HL-60 (cell line): ENCODE data around the gene RFX1.

Source experiments
- DNase-seq, 2 experiments: peaks; one replicate each; pipeline ENCODE4 v3.0.0-alpha.2; 2010 to 2020; ENCODE audit warnings: low read depth in 1 of 2, low spot score in 1 of 2
- H3K27ac ChIP-seq: fragments of 250-450 bp; sonication (Bioruptor Pico); replicated peaks from 2 replicates; pipeline ENCODE4 v1.5.1; 2020; ENCODE audit warnings: mild to moderate bottlenecking, moderate library complexity
- H3K27me3 ChIP-seq: fragments of 250-450 bp; sonication (Bioruptor Pico); 2 replicates; pipeline ENCODE4 v1.5.1; 2021; ENCODE audit warnings: mild to moderate bottlenecking, moderate library complexity; ENCODE audit not compliant: insufficient read depth, poor library complexity, severe bottlenecking
- H3K4me3 ChIP-seq: replicated peaks from 2 replicates; pipeline ENCODE4 v1.5.1; 2011; ENCODE audit warnings: mild to moderate bottlenecking, control low read depth, low read length; ENCODE audit not compliant: insufficient read depth
- GABPA ChIP-seq: IDR thresholded peaks from 2 replicates; pipeline ENCODE4 v1.6.1; 2012; ENCODE audit warnings: low read depth
- POLR2AphosphoS5 ChIP-seq: IDR thresholded peaks from 2 replicates; pipeline ENCODE4 v1.6.1; 2012; ENCODE audit warnings: low read depth
- REST ChIP-seq: IDR thresholded peaks from 2 replicates; pipeline ENCODE4 v1.6.1; 2012; ENCODE audit warnings: low read depth; ENCODE audit not compliant: insufficient replicate concordance
- SPI1 ChIP-seq: IDR thresholded peaks from 2 replicates; pipeline ENCODE4 v1.6.1; 2012; ENCODE audit warnings: low read depth, mild to moderate bottlenecking, borderline replicate concordance
- TF ChIP-seq, protein P1 (sequence below): IDR thresholded peaks from one replicate; pipeline ENCODE4 v1.5.1; 2011; ENCODE audit warnings: low read length, control low read depth, inconsistent platforms; ENCODE audit not compliant: insufficient read depth

RFX1 gene

DNA sequence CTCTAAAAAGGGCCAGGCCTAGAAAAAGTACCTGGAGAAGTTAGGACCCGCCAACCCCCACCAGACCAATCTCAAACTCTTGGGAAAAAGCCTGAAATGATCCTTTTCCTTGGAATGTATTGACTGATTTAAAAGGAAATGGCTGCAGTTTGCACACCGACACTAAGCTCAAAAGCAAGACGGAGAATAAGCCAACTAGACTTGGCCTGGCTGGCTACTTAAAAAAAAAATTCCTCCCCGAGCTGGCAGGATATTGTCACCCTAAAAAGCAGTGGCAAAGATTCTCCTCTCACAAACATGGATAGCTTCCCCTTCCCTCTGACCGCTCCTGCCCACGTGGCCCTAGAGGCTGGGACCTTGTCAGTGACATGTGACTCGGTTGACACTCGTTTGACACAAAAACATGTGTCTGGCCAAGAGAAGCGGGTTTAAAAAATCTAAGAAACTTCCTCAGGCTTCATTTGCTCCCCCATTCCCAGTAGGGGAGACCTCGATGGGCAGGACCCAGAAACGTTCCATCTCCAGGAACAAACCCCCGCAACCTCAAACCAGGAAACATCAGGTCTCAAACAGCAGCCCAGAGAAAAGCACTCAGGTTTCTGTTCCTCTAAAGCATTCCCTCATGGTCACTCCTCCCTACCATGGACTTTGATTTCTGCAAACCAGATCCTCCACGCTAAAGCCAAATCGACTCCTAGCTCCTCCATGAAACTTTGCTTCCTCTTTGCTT is 1.3 kb downstream of the RFX1 start:
- TF ChIP-seq REST, result no peak
- TF ChIP-seq POLR2AphosphoS5, result no peak; the same call in 1 of the 2 replicates
- no peak for TF ChIP-seq SPI1
- TF ChIP-seq GABPA, result no peak
- TF ChIP-seq, protein P1, sequence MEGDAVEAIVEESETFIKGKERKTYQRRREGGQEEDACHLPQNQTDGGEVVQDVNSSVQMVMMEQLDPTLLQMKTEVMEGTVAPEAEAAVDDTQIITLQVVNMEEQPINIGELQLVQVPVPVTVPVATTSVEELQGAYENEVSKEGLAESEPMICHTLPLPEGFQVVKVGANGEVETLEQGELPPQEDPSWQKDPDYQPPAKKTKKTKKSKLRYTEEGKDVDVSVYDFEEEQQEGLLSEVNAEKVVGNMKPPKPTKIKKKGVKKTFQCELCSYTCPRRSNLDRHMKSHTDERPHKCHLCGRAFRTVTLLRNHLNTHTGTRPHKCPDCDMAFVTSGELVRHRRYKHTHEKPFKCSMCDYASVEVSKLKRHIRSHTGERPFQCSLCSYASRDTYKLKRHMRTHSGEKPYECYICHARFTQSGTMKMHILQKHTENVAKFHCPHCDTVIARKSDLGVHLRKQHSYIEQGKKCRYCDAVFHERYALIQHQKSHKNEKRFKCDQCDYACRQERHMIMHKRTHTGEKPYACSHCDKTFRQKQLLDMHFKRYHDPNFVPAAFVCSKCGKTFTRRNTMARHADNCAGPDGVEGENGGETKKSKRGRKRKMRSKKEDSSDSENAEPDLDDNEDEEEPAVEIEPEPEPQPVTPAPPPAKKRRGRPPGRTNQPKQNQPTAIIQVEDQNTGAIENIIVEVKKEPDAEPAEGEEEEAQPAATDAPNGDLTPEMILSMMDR, result no peak
- H3K27me3 ChIP-seq, result no peaks in the 10 kb centered on the region
- DNase-seq, result peak; percentile 73 to 85
- peak overlapping the region; percentile 68 for H3K4me3 ChIP-seq
- H3K27ac ChIP-seq, result peak overlapping the region; percentile 96

GRCh38 chr19:14003251-14004055 is 2.7 kb downstream of the RFX1 start:
- Histone ChIP-seq H3K27ac (peak overlapping the region; percentile 27), H3K4me3 (no peak overlapping the region)
- TF ChIP-seq GABPA, result no peak
- TF ChIP-seq, protein P1, result no peak
- TF ChIP-seq REST, result no peak
- no peak for TF ChIP-seq POLR2AphosphoS5
- no peak for TF ChIP-seq SPI1

GRCh38 chr19:14002571-14003250 is 3.4 kb downstream of the RFX1 start:
- TF ChIP-seq SPI1 (no peak), POLR2AphosphoS5 (no peak), GABPA (no peak), REST (no peak)
- TF ChIP-seq, protein P1, result no peak
- H3K27ac ChIP-seq, result peak overlapping the region; percentile 27
- H3K4me3 ChIP-seq, result no peak overlapping the region

More at GRCh38 chr19:14003251-14004055, 2.7 kb downstream of the RFX1 start:
- no peak for DNase-seq
- no peaks in the 10 kb centered on the region for H3K27me3 ChIP-seq

More at GRCh38 chr19:14002571-14003250, 3.4 kb downstream of the RFX1 start:
- no peak for DNase-seq
- no peaks in the 10 kb centered on the region for H3K27me3 ChIP-seq
